ENCODE data around the gene STAMBPL1. TPM values are rescaled to one million over a fixed set of nuclear protein-coding genes. Genes with fewer than 3 reads are reported as not detected.

The STAMBPL1 gene
- 13.9 and 23.8 TPM in 2 replicates for total RNA-seq

DNA sequence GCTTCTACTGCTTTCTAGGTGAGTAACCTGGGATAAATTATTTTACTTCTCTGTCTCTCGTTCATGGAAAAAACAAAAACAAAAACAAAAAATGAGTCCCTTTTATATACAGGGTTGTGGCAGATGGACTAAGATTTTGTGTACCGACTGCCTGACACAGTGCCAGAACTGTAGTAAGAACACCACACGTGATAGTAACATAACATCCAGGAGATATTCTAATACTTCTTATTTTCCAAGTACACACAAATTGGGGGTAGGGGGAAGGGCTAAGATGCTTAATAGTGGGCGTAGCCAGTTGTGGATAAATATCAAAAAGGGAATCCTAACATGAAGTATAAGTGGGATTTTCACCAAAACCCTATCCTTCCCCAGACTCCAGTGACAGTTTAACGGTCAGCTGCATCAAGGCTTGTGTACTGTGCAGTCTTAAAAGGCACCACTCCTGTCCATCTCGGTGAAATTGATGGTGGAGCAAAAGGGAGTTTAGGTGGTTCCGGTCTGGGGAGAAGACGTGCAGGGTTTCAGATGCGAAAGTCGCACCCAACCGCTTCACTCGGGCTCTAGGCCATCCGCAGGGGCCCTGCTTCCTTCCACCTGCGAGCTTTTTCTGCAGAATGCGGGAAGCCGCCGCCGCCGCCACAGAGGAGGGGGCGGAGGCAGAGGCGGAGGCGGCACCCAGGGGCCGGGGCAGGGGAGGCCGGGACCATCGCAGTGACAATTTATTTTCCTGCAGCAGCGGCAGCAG, at the start of gene STAMBPL1:
STAMBPL1 (plus strand) TSS at position 712 of the 748 bp plus-strand sequence. CDS start 21,464 bp downstream, outside the sequence.

DNA sequence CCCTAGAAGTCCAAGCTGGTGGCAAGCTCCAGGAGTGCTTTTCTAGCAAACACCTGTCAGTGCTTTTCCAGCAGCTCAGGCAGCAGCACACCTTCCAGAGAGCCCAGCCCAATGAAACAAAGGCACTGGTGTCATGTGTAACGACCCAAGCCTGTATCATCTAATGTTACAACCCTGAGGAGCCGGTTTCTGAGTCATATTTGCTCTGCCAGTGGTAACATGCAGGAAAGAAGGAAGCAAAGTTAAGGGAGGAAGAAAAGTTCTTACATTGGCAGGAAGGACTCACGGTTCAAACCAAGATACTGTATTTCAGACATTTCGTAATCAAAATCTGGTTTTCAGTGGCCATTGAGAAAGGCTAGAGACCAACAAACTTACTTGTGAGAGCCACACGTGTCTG, 28.3 kb upstream of the STAMBPL1 start, which contains the start of gene ANKRD22:
ANKRD22 (minus strand) TSS at position 139 of the 400 bp plus-strand sequence. CDS start 237 bp downstream, outside the sequence.

DNA sequence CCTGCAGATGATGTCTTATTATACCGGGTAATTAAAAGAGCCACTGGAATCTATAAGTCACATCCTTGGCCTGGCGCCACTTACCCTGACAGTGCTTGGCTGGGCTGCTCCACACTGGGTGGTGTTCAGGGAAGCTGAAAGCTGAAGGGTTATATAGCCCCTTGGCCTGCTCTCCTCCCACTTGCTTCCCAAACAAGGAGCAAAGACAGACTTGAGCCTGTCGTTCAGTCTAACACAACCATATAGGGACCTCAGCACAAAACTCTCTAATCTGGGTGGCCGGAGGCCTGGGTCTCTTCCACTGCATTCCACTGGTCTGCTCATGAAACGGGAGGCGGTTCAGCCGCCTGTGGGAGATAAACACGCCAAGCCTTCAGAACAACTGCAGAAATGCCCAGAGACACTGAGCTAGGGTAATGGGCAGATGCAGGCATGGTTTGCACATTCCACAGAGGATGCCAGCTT, 72.6 kb downstream of the STAMBPL1 start, which contains the start of gene ACTA2:
ACTA2 (minus strand) TSS at position 127 of the 465 bp plus-strand sequence. CDS start 3,843 bp downstream, outside the sequence.

Other genes with a start within 250 kb of the STAMBPL1 start
- gene LIPF, start 215.8 kb upstream of the STAMBPL1 start, total RNA-seq = not detected in 2 replicates
- not detected in 2 replicates for gene LIPK, start 174.0 kb upstream of the STAMBPL1 start, total RNA-seq
- not detected in 2 replicates for gene LIPN, start 120.2 kb upstream of the STAMBPL1 start, total RNA-seq
- gene LIPM, start 77.5 kb upstream of the STAMBPL1 start, total RNA-seq = not detected in 2 replicates
- gene ANKRD22, start 28.4 kb upstream of the STAMBPL1 start, total RNA-seq = 1.3 and 3.1 TPM in 2 replicates
- gene ACTA2, start 72.5 kb downstream of the STAMBPL1 start, total RNA-seq = 466 and 649 TPM in 2 replicates
- gene FAS, start 110.6 kb downstream of the STAMBPL1 start, total RNA-seq = 21.3 and 36.0 TPM in 2 replicates